Lower leg skin (tissue), 3 donors: ENCODE results near the gene SCD5.

Source experiments
- POLR2A ChIP-seq, 2 donors: fragments of 450-650 bp; IDR thresholded peaks; one replicate each; pipeline ENCODE4 v1.6.1; 2016 to 2017; ENCODE audit warnings: antibody characterized with exemption in 2 of 2, mild to moderate bottlenecking in 1 of 2, moderate library complexity in 1 of 2
- TF ChIP-seq, protein P1 (sequence below), 3 donors: fragments of 450-650 bp; IDR thresholded peaks; one replicate each; pipeline ENCODE4 v1.5.1; 2016; ENCODE audit warnings: antibody characterized with exemption in 3 of 3, mild to moderate bottlenecking in 3 of 3, moderate library complexity in 2 of 3

DNA sequence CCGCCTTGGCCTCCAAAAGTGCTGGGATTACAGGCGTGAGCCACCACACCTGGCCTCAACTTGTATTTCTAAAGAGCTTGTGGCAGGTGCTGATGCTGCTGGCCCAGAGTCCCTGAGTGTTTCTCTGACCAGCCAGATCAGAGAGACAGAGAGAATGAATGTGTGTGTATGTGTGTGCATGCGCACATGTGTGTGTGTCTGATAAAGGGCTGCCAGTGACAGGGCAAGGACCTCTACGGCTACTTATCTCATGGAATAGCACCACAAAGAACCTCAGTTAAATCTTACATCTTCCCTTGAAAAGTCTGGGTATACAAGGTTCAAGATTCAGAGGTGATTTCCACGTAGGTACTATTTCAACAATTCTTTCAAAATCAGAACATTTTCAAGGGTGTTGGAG, 86.0 kb downstream of the SCD5 start:
- no peak for TF ChIP-seq POLR2A (IDR thresholded peaks at IDR 0.05)
- TF ChIP-seq, protein P1, sequence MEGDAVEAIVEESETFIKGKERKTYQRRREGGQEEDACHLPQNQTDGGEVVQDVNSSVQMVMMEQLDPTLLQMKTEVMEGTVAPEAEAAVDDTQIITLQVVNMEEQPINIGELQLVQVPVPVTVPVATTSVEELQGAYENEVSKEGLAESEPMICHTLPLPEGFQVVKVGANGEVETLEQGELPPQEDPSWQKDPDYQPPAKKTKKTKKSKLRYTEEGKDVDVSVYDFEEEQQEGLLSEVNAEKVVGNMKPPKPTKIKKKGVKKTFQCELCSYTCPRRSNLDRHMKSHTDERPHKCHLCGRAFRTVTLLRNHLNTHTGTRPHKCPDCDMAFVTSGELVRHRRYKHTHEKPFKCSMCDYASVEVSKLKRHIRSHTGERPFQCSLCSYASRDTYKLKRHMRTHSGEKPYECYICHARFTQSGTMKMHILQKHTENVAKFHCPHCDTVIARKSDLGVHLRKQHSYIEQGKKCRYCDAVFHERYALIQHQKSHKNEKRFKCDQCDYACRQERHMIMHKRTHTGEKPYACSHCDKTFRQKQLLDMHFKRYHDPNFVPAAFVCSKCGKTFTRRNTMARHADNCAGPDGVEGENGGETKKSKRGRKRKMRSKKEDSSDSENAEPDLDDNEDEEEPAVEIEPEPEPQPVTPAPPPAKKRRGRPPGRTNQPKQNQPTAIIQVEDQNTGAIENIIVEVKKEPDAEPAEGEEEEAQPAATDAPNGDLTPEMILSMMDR (IDR thresholded peaks at IDR 0.05), result no peak
